Transverse colon (tissue), 4 donors: Measurements from ENCODE around the gene GPR78. TPM values are rescaled to one million over a fixed set of nuclear protein-coding genes. Genes with fewer than 3 reads are reported as not detected.

Experiments
- DNase-seq: peaks from one replicate; pipeline ENCODE4 v3.0.0-alpha.2; 2019
- H3K27ac ChIP-seq, 4 donors: fragments of 200-600 bp; sonication (generic); 2 replicates each; pipeline ENCODE4 v1.5.1; 2016 to 2018; ENCODE audit warnings: inconsistent platforms in 4 of 4
- H3K27me3 ChIP-seq: fragments of 200-600 bp; sonication (generic); 2 replicates; pipeline ENCODE4 v1.5.1; 2017; ENCODE audit warnings: inconsistent platforms
- H3K36me3 ChIP-seq, 4 donors: fragments of 200-600 bp; sonication (generic); 2 replicates each; pipeline ENCODE4 v1.5.1; 2017 to 2019; ENCODE audit warnings: inconsistent platforms in 4 of 4
- H3K4me1 ChIP-seq, 4 donors: fragments of 200-600 bp; sonication (generic); 2 replicates each; pipeline ENCODE4 v1.5.1; 2017 to 2020; ENCODE audit warnings: inconsistent platforms in 4 of 4
- H3K4me3 ChIP-seq, 4 donors: fragments of 200-600 bp; sonication (generic); 1 replicate in 1 of 4; 2 replicates in 3 of 4; pipeline versions ENCODE4 v1.5.1 to v1.6.1; 2017 to 2019; ENCODE audit warnings: inconsistent platforms in 4 of 4
- H3K9me3 ChIP-seq, 2 donors: fragments of 200-600 bp; sonication (generic); 2 replicates each; pipeline ENCODE4 v1.5.1; 2017 to 2019; ENCODE audit warnings: inconsistent platforms in 2 of 2
- EP300 ChIP-seq: sonication (generic); formaldehyde crosslinking; IDR thresholded peaks from one replicate; pipeline ENCODE4 v1.6.1; 2017; ENCODE audit warnings: antibody characterized with exemption, low read depth
- POLR2A ChIP-seq: fragments of 450-650 bp; IDR thresholded peaks from one replicate; pipeline ENCODE4 v1.6.1; 2016; ENCODE audit warnings: antibody characterized with exemption, mild to moderate bottlenecking, moderate library complexity
- POLR2AphosphoS5 ChIP-seq, 3 donors: sonication (generic); formaldehyde crosslinking; IDR thresholded peaks; one replicate each; pipeline ENCODE4 v1.6.1; 2016; ENCODE audit warnings: antibody characterized with exemption in 3 of 3
- WGBS, 2 donors: methylation state at CpG; one replicate each; pipeline ENCODE4 v1.1.5; 2018; ENCODE audit warnings: low coverage in 1 of 2; 5-methylcytosine and 5-hydroxymethylcytosine counted together
- in situ Hi-C, 4 donors: fragments of 200-750 bp; cut with MboI; loops; one replicate each; pipeline versions ENCODE4 v1.15.0 to v1.15.1; 2017; ENCODE audit warnings: low sequenced_read_pairs in 3 of 4, low pct_ligation_motif_present in 1 of 4, low pct_unique_long_range_greater_than_20kb in 1 of 4
- intact Hi-C: fragments of 100-400 bp; cut with DNase I; formaldehyde crosslinking; loops from one replicate; pipeline ENCODE4 v1.15.1; 2023; ENCODE audit warnings: low total_unique reads
- total RNA-seq, 4 donors: library from RNA; depleted of rRNA; stranded (reverse); fragments of >200 nt; gene quantifications; one replicate each; pipeline ENCODE4 v1.1.0, GENCODE V29; 2016
- TF ChIP-seq, protein P1 (sequence below), 5 experiments: fragments of 200-600 bp in 3 of 5; fragments of 450-650 bp in 2 of 5; sonication (generic) in 3 of 5; IDR thresholded peaks; 1 replicate in 2 of 5; 2 replicates in 3 of 5; pipeline ENCODE4 v1.5.1; 2016 to 2017; ENCODE audit warnings: antibody characterized with exemption in 5 of 5, inconsistent platforms in 3 of 5, mild to moderate bottlenecking in 2 of 5, moderate library complexity in 1 of 5

Gene GPR78
- total RNA-seq, 4 donors from 2014 or later, result 0.14 TPM; not detected in 3

DNA sequence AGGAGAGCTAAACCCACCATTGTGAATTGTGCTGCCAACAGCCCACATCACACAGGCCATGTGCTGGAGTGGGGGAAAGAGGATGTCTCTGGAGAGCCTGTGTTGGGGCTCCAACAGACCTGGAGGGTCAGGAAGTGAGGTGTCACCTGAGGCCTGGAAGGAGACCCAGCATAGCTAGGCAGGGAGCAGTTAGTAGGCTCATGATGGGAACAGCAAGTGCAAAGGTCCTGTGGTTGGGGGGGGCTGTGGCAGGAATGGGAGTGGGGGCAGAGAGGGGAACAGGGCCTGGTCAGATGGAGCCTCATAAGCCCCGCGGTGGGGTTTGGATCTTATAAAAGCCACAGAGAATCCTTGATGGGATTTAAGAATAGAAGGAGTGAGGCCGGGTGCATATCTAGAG is 35.9 kb upstream of the GPR78 start:
- H3K4me3 ChIP-seq, result no peak overlapping the region
- no peak overlapping the region for H3K27ac ChIP-seq
- no peaks in the 10 kb centered on the region for H3K27me3 ChIP-seq
- H3K4me1 ChIP-seq, result no peaks in the 10 kb centered on the region
- in situ Hi-C loops, result no loop called here
- DNase-seq, result no peak
- intact Hi-C loops, result no loop called here
- no peaks in the 10 kb centered on the region for H3K36me3 ChIP-seq
- H3K9me3 ChIP-seq, result no peaks in the 10 kb centered on the region
- WGBS, 2 donors, result 90 to 100% methylated on average over 3 of the region's 3 CpGs
- TF ChIP-seq, protein P1, sequence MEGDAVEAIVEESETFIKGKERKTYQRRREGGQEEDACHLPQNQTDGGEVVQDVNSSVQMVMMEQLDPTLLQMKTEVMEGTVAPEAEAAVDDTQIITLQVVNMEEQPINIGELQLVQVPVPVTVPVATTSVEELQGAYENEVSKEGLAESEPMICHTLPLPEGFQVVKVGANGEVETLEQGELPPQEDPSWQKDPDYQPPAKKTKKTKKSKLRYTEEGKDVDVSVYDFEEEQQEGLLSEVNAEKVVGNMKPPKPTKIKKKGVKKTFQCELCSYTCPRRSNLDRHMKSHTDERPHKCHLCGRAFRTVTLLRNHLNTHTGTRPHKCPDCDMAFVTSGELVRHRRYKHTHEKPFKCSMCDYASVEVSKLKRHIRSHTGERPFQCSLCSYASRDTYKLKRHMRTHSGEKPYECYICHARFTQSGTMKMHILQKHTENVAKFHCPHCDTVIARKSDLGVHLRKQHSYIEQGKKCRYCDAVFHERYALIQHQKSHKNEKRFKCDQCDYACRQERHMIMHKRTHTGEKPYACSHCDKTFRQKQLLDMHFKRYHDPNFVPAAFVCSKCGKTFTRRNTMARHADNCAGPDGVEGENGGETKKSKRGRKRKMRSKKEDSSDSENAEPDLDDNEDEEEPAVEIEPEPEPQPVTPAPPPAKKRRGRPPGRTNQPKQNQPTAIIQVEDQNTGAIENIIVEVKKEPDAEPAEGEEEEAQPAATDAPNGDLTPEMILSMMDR (IDR thresholded peaks at IDR 0.05), result no peak
- TF ChIP-seq EP300 (no peak), POLR2AphosphoS5 (IDR thresholded peaks at IDR 0.05) (no peak), POLR2A (no peak)

DNA sequence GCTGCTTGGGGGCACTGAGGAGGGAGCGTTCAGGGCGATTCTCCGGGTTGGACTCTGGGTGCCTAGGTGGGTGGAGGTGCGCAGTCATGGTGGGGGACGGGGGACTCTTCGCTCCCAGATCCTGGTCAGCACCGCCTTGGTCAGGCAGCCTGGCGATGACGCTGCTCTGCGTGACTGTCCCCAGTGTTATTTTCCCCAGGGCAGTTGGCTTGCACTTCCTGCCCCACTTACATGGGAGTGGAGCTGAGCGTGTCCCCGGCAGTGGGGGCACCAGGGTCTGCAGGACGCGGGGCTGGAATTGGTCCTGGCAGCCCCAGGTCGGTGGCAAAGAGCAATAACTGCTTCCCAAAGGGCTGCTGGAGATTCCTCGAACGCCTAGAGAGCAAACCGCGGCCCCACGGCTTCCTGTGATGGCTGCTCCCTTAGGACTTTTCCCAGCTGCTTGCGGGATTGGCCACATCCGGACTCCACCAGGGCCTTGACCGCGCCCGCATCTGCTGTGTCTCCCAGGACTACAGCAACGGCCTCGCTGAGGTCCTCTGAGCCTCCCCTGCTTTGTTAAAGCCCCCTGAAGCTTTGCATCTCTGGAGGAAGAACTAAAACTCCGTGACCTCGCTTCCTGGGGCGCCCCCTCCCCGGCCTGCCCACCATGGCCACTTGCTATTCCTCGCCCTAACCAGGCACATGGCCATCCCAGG is 35.3 kb upstream of the GPR78 start:
- Histone ChIP-seq H3K4me1 (no peaks in the 10 kb centered on the region), H3K27ac (no peak overlapping the region), H3K4me3 (no peak overlapping the region), H3K9me3 (no peaks in the 10 kb centered on the region), H3K36me3 (no peaks in the 10 kb centered on the region), H3K27me3 (no peaks in the 10 kb centered on the region)
- TF ChIP-seq, protein P1 (IDR thresholded peaks at IDR 0.05), result no peak
- no peak for TF ChIP-seq EP300
- TF ChIP-seq POLR2A, result no peak
- TF ChIP-seq POLR2AphosphoS5 (IDR thresholded peaks at IDR 0.05), result no peak
- intact Hi-C loops (no loop called here), in situ Hi-C loops (no loop called here)
- 72 to 88% methylated on average over 9 to 32 of the region's 32 CpGs for WGBS, 2 donors
- DNase-seq, result no peak

DNA sequence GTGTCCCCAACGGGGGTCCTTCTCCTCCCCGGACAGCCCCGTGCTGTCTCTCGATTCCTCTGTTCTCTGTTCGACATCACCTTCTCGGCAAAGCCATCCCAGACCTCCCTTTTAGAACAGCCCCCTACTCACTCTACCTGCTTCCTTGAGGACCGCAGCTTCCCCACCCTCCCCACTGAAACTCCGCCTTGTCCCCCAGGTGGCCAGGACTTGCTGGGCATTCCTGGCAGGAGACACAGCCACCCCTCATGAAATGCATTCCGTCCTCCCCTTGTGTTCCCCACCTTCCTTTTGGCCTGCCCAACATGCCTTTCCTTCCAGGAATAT is 34.8 kb upstream of the GPR78 start:
- in situ Hi-C loops (no loop called here), intact Hi-C loops (no loop called here)
- Histone ChIP-seq H3K27ac (no peak overlapping the region), H3K36me3 (no peaks in the 10 kb centered on the region), H3K27me3 (no peaks in the 10 kb centered on the region), H3K4me3 (no peak overlapping the region), H3K9me3 (no peaks in the 10 kb centered on the region), H3K4me1 (no peaks in the 10 kb centered on the region)
- WGBS, 2 donors, result 73 to 87% methylated on average over 9 of the region's 9 CpGs
- no peak for DNase-seq
- TF ChIP-seq POLR2AphosphoS5 (IDR thresholded peaks at IDR 0.05) (no peak), EP300 (no peak), POLR2A (no peak)
- TF ChIP-seq, protein P1 (IDR thresholded peaks at IDR 0.05), result no peak

DNA sequence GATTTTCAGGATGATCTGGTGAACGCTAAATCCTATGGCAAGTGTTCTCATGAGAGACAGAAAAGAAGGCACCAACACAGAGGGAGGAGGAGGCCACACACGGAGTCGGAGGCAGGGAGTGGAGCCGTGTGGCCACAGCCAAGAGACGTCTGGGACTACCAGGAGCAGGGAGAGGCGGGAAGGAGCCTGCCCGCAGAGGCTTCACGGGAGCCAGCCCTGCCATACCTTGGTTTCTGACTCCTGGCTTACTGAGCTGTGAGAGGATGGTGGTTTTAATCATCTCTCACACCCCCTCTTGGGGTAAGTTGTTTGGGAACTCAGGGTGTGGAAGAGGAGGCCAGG is 33.5 kb upstream of the GPR78 start:
- H3K9me3 ChIP-seq, result no peaks in the 10 kb centered on the region

More for the DNA sequence above, 33.5 kb upstream of the GPR78 start:
- WGBS, 2 donors, result 57 to 70% methylated on average over 4 to 8 of the region's 8 CpGs
- intact Hi-C loops (no loop called here), in situ Hi-C loops (no loop called here)
- TF ChIP-seq POLR2AphosphoS5 (IDR thresholded peaks at IDR 0.05) (no peak), EP300 (no peak), POLR2A (no peak)
- TF ChIP-seq, protein P1 (IDR thresholded peaks at IDR 0.05), result no peak
- no peak overlapping the region for H3K27ac ChIP-seq
- no peaks in the 10 kb centered on the region for H3K36me3 ChIP-seq
- H3K4me1 ChIP-seq, result no peaks in the 10 kb centered on the region
- H3K4me3 ChIP-seq, result no peak overlapping the region
- no peak for DNase-seq
- no peaks in the 10 kb centered on the region for H3K27me3 ChIP-seq
